GM21360 (cell line): ENCODE results near the gene MLXIP.

ENCODE experiments used
- ATAC-seq: cut with Tn5 transposase; IDR thresholded peaks from one replicate; pipeline ENCODE4 v1.9.1; 2021; ENCODE audit warnings: mild to moderate bottlenecking, moderate library complexity; ENCODE audit not compliant: unreplicated experiment

The MLXIP gene

GRCh38 chr12:122182887-122183587, 104.5 kb downstream of the MLXIP start, which contains the start of gene LRRC43:
TSS of gene LRRC43 (plus strand) at chr12:122183123. CDS start at chr12:122183145, 22 bp downstream.
- ATAC-seq = no peak

- ATAC-seq = no peak
Observed at GRCh38 chr12:122183588-122183940, 105.0 kb downstream of the MLXIP start.

- ATAC-seq = no peak
Observed at GRCh38 chr12:122184517-122184916, 106.0 kb downstream of the MLXIP start.

- ATAC-seq = no peak
Observed at GRCh38 chr12:122185079-122185478, 106.5 kb downstream of the MLXIP start.

- no peak for ATAC-seq
Observed at GRCh38 chr12:122185494-122186082, 107.0 kb downstream of the MLXIP start.

GRCh38 chr12:122187466-122187865, 108.9 kb downstream of the MLXIP start:
- ATAC-seq = no peak

- ATAC-seq = no peak
Observed at GRCh38 chr12:122189626-122190475, 111.3 kb downstream of the MLXIP start.

- no peak for ATAC-seq
Observed at GRCh38 chr12:122190842-122191668, 112.5 kb downstream of the MLXIP start.

GRCh38 chr12:122192441-122192840, 113.9 kb downstream of the MLXIP start:
- no peak for ATAC-seq

GRCh38 chr12:122194804-122195203, 116.2 kb downstream of the MLXIP start:
- no peak for ATAC-seq

GRCh38 chr12:122195405-122195804, 116.8 kb downstream of the MLXIP start:
- ATAC-seq = no peak
